Fibroblast of skin of right quadriceps (primary cell): ENCODE data around the gene TMEM269.

Experiments used
- DNase-seq: peaks from one replicate; pipeline ENCODE4 v3.0.0-alpha.2; 2013

The TMEM269 gene

GRCh38 chr1:42825036-42825851 lies 40.5 kb downstream of the TMEM269 start:
- no peak for DNase-seq

GRCh38 chr1:42830631-42831030 lies 45.8 kb downstream of the TMEM269 start:
- no peak for DNase-seq

DNA sequence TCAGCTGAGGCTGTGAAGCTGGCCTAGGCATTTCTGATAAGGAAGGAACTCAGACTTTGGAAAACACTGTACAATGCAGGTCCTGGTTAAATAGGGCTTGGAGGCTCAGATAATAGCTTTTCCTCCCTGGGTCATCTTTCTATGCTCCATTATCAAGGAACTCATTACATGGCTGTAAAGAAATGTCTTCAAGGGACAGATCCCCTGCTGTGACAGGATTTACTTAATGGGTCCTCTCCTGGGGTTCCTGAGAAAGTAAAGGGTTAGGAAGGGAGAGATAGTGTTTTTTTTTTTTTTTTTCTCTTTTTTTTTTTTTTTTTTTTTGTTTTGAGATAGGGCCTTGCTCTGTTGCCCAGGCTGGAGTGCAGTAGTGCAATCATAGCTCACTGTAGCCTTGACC lies 46.5 kb downstream of the TMEM269 start:
- no peak for DNase-seq

DNA sequence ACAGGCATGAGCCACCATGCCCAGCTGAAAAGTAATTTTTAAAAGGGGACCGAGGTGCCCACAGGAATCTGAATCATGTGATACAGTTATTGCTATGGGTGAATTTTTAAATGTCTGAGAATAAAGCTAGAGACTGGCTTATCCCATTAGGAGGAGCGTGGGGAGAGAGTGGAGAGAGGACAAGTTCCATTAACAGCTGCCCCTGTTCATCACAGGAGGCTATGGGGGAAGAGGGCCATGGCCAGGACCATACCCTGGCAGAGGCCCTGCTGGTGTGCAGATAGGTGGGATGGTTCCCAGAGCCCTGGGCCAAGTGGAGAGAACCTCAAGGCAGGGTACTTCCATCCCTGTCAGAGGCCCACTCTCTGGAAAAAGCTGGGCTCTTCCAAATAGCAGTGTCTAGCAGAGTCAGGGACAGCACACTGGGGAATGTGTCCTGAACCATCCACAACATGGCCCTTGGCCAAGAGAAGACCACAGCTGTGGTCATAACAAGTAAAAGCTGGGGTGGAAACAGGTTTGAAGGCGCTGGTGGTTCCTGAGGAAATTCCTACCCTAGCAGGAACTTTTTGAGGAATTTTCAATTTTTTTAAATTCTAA lies 48.0 kb downstream of the TMEM269 start:
- DNase-seq, result no peak

GRCh38 chr1:42833981-42834380 lies 49.2 kb downstream of the TMEM269 start:
- DNase-seq, result no peak

GRCh38 chr1:42834803-42835202 lies 50.0 kb downstream of the TMEM269 start:
- no peak for DNase-seq

DNA sequence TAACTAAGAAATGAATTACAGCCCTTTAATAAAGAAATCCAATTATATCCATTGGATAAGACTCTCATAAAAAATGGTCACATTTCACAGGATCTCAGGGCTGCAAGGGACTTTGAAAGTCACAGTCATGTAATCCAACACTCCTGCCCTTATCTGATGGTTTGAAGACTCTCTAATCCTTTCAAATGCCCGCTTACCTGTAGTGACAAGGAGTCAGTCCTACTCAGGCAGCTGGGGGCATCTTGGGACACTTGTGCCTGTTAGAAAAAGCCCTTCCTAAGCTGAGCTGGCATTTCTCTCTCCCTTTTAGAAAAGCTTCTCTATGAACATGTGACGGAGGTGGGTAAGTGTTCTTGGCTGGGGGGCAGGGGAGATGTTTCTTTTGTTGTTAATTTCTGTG lies 50.6 kb downstream of the TMEM269 start:
- no peak for DNase-seq

DNA sequence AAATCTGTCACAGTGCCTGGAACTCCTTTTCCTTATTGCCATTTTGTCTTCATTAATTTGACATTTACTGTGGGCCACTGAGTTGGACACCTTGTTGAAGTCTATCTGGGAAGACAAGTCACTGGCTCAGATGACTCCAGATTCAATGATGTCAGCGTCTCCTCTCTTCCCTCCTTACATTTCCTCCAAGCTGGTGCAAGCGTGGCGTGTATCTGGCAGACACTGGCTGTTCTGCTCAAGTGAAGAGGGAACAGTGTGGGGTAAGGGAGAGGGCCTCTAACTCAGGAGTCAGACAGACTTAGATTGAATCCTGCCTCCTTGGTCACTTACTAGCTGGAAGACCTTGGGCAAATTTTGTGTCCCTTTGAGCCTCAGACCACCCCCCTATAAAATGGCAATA lies 52.9 kb downstream of the TMEM269 start:
- DNase-seq, result no peak

DNA sequence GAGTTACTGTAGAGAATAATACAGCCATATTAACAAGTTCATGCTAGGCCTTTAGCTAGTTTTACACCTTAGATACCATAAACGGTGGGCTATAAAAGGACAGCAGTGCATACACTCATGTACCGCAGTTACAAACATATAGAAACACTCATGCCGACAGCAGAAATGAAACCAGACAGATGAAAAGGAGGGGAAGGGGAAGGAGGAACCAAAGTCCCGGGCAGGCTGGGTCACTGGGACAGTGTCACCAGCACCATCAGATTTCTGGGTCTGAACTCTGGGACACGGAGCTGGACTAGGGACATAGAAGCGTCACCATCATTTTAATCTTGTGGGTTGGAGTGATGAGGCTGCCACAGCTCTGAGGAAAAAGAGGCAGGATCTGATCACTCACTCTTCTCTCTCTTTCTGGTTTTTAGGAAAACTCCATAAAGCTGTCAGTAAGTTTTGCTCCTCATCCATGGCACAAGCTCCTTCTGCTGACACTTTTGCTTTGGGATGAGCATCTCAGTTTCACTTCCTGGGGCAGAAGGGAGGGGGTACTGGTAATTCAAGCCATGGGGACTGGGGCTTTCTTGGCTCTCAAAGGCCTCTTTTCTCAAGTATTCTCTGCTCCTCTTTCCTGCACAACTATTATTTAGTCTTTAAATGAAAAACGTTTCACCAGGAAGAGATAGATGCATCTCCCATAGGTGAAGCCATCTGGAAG lies 53.8 kb downstream of the TMEM269 start:
- DNase-seq, result no peak

GRCh38 chr1:42841010-42841409 lies 56.2 kb downstream of the TMEM269 start:
- no peak for DNase-seq

DNA sequence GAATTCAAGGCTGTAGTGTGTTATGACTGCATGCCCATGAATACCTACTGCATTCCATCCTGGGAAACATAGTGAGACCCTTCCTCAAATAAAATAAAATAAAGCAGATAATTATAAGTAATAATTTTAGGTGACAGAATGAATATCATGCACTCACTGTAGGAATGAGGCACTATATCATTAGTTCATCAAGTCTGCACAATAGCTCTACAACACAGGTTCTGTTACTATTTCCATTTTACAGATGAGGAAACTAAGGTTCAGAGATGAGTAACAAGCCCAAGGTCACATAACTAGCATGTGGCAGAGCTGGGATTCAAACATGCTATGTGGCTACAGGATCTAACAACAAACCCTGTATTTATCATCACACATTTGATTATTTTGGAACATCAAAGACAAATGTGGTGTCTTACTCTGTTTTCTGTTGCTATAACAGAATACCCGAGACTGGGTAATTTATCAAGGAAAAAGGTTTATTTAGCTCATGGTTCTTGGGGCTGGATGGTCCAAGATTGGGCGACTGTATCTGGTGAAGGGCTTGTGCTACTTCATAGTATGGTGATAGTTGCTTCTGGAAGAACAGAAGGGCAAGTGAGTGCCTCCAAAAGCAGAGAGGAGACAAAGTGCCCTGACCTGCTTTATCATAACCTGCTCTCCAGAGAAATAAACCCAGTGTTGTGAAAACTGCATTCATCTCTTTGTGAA lies 56.8 kb downstream of the TMEM269 start:
- DNase-seq, result no peak

DNA sequence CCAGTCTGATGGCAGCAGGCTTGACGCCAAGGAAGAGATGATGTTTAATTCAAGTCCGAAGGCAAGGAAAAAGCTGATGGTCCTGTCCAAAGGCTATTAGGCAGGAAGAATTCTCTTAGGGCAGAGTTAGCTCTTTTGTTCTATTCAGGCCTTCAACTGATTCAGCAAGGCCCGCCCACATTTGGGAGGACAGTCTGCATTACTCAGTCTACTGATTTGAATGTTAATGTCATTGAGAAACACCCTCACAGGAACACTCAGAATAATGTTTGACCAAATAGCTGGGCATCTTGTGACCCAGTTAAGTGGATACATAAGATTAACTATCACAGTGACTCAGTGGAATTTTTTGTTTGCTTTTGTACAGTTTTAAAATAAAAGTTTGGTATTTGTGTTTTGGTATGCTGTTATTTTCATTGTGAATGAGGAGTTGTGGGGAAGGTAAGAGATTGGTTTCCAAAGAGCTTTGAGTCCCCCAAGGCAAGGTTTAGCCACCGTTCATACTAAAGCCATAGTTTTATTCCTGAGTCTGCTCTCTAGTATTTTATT lies 59.9 kb downstream of the TMEM269 start:
- no peak for DNase-seq

DNA sequence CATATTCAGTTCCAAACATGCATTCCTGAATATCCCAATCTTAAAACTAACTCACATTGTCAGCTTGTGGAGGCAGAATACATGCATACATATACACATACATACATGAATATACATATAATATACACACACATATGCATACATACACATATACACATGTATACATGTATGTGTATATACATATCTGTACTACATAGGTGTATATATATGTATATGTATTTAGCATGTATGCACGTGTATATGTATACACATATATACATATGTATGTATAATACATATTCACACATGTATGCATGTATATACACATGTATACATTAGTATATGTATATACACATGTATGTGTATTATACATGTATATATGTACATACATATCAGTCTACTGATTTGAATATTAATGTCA lies 60.4 kb downstream of the TMEM269 start:
- no peak for DNase-seq

GRCh38 chr1:42845866-42846256 lies 61.1 kb downstream of the TMEM269 start:
- DNase-seq, result no peak

DNA sequence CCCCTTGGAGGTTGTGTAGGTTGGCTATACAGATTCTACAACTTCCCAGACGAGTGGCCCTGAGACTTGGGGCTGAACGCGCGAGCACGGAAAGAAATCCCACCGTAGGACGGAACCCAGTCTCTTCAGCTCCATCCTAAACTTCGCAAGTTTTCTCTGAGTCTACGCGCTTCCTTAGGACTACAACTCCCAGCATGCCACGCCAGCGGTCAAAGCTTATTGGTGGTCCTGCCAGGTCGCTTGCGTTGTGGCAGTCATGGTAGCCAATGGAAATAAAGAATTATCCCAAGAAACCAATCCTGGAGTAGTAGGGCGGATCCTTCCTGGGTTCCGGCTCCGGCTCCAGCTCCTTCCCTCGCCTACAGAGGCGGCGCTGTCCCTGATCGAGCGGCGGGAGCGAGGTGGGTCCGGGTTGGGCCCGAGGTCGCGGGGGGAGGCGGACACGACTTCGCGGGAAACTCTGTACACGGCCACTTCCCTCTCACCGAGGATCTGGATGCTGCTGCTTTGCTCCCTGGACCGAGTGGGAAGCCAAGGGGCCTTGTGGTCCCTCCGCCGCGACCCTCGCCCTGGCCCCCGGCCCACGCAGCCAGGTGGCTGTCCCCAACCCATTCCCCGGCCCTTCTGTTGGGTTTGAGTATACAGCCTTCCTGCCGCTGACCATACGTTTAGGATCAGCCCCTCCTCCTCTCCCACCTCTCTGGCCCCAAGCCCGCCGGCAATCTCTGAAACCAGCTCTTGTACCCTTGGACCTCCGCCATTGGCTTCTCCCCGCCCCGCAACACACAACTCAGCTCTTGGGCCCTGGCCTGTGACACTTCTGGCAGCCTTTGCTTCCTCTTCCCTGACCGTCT lies 61.7 kb downstream of the TMEM269 start, which contains the start of gene ZNF691:
TSS of gene ZNF691 (plus strand) at position 357 of the 854 bp plus-strand sequence. CDS start 3,046 bp downstream, outside the sequence.
- peak; percentile 97 for DNase-seq

GRCh38 chr1:42847111-42847595 lies 62.4 kb downstream of the TMEM269 start:
- no peak for DNase-seq

DNA sequence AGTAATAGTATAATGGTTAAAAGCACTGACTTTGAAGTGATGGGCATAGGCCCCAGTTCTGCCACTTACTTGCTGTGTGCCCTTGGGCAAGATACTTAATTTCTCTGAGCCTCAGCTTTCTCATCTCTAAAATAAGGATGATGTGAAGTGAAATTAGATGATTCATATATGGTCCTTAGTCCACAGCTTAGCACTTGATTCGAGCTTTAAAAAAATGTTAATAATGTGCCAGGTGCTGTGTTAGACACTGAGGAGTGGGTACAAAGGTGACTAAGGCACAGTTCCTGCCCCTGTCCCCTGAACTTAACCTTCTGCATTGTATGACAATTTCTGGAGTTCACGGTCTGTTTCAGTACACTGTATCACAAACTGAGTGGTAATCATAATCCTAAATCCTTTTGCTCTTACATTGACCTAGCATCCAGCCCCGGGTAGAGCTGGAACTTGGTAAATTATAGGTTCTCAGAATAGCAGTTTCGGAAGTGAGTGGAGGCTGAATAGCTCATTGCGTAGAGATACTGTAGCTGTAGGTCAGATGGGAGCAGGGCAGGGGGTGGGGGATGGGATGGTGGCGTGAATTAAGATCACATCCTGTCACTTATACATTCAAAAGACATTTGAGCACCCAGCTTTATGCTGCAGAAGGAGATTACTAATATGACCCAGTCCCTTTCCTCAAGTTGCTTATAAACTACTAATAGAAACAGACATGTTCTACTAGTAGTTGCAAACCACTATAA lies 63.1 kb downstream of the TMEM269 start:
- no peak for DNase-seq

DNA sequence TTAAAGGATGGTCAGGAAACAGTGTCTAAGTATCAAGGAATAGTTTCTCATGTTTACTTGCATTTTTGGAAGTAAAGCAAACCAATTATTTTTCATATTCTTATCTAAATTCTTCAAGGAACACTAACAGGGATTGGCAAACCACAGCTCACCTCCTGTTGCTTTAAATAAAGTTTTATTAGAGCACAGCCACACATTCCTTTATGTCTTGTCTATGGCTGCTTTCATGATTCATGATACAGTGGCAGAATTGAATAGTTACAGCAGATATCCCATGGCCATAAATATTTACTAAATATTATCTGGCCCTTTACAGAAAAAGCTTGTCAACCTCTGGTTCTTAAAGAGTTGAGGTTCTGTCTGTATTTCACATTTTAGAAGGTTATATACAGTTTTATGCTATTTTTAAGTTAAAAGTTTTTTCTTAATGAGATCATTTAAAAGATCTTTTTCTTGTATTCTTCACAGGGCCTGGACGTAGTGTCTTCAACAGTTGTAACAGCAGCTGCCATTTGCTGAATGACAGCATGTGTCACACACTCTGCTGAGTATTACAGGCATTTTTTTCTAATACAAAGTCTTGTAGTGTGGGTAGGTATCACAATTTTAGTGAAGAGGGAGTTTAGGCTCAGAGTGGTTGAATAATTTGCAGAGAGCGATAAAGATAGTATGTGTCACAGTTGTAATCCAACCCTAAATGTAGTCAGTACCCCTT lies 64.2 kb downstream of the TMEM269 start:
- DNase-seq, result no peak

DNA sequence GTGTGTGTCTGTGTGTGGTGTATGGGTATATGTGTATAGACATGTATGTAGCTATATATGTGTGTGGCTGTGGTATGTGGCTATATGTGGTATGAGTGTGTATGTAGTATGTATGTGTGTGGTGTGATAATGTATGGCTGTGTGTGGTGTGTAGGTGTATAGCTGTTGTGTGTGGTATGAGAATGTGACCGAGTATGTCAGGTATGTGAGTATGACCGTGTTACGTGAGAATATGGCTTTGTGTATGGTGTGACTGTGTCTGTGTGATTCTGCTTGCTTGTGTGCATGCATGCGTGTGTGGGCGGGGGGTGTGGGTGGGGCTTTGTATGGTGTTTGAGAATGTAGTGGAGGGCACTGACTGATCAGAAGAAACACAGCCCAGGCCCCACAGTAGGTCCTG lies 65.2 kb downstream of the TMEM269 start:
- DNase-seq, result no peak
